Thyroid gland (tissue), 4 donors: Measurements from ENCODE around the gene SLC35E4. TPM values are rescaled to one million over a fixed set of nuclear protein-coding genes. Genes with fewer than 3 reads are reported as not detected.
A peak's percentile ranks its signal among the peaks of the same experiment; 100 is the strongest.
"Not testable (repeated sequence)": the region's sequence is repeated elsewhere in the genome, so short reads cannot be mapped to it uniquely, and the experiment has no call there.

ENCODE experiments used
- DNase-seq, 2 donors: peaks; one replicate each; pipeline ENCODE4 v3.0.0-alpha.2; 2019
- H3K27ac ChIP-seq, 3 donors: fragments of 200-600 bp; sonication (generic); 1 replicate in 2 of 3; 2 replicates in 1 of 3; pipeline ENCODE4 v1.5.1; 2016 to 2019; ENCODE audit warnings: mild to moderate bottlenecking in 1 of 3, moderate library complexity in 1 of 3
- H3K27me3 ChIP-seq: fragments of 200-600 bp; sonication (generic); one replicate; pipeline ENCODE4 v1.5.1; 2019
- H3K36me3 ChIP-seq, 2 donors: fragments of 200-600 bp; sonication (generic); one replicate each; pipeline ENCODE4 v1.5.1; 2016 to 2019
- H3K4me1 ChIP-seq, 2 donors: fragments of 200-600 bp; sonication (generic); one replicate each; pipeline ENCODE4 v1.5.1; 2017 to 2019
- H3K4me3 ChIP-seq, 3 donors: fragments of 200-600 bp; sonication (generic); replicated peaks in 1 of 3; 1 replicate in 2 of 3; 2 replicates in 1 of 3; pipeline ENCODE4 v1.5.1; 2016; ENCODE audit warnings: mild to moderate bottlenecking in 1 of 3
- H3K9me3 ChIP-seq: fragments of 200-600 bp; sonication (generic); one replicate; pipeline ENCODE4 v1.5.1; 2017
- POLR2A ChIP-seq, 2 donors: fragments of 450-650 bp; IDR thresholded peaks; one replicate each; pipeline ENCODE4 v1.6.1; 2017; ENCODE audit warnings: antibody characterized with exemption in 2 of 2, mild to moderate bottlenecking in 2 of 2, moderate library complexity in 1 of 2
- WGBS, 2 donors: methylation state at CpG; one replicate each; pipeline ENCODE4 v1.1.5; 2017; 5-methylcytosine and 5-hydroxymethylcytosine counted together
- intact Hi-C: fragments of 100-400 bp; cut with DNase I; formaldehyde crosslinking; loops from one replicate; pipeline ENCODE4 v1.15.1; 2023
- total RNA-seq, 4 donors: library from RNA; depleted of rRNA; stranded (reverse); fragments of >200 nt; gene quantifications; one replicate each; pipeline ENCODE4 v1.2.3, GENCODE V29; 2016
- TF ChIP-seq, protein P1 (sequence below), 6 experiments: fragments of 200-600 bp in 3 of 6; fragments of 450-650 bp in 3 of 6; sonication (generic) in 3 of 6; IDR thresholded peaks; one replicate each; pipeline ENCODE4 v1.5.1; 2016 to 2019; ENCODE audit warnings: antibody characterized with exemption in 6 of 6, mild to moderate bottlenecking in 2 of 6, inconsistent platforms in 1 of 6, moderate library complexity in 1 of 6

The SLC35E4 gene
- total RNA-seq, 4 donors from 2014 or later: 3.7 to 6.3 (median 5.0) TPM

DNA sequence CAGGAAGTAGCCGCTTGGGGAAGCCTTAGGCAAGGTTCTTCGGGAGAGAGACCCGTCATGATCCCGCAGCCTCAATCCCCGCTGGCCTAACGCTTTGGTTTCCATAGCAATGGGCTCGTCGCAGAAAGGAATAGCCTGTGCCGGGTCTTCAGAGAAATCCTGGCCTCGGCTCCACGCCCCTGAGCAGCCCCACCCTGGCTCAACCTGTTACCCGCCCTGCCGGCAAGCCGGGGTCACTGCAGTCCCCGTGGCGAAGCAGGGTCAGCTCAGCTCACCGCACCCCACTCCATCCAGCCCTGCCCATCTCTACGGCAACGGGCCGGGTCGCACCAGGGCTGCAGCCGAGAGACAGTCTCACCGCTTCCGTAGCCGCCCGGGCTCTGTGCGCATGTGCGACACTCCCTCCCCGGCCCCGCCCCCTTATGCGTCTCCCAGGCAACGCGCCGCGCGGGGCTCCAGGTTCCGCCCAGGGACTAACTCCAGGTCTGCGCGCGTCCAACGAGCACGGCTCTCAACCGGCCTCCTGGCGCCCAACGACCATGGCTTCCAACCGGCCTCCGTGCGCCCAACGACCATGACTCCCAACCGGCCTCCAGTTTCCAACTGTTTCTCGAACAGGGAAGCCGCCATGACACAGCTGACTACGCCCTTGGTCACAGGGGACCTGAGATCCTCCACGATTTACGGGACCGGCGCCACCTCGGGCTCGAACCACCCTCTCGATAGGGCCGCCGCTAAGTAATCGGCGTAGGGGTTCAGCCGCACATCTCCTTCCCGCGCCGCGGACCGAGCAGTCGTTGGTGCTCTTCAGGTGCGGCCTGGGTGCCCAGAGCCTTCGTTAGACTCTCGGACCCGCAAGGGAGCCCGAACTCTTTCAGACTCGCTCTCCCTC lies 32.2 kb downstream of the SLC35E4 start, which contains the start of gene DUSP18:
Gene DUSP18, minus strand, starts transcription at position 382 of the 892 bp plus-strand sequence. CDS start 3,872 bp downstream, outside the sequence.
- no peak within 1 kb of the TSS for H3K27ac ChIP-seq

DNA sequence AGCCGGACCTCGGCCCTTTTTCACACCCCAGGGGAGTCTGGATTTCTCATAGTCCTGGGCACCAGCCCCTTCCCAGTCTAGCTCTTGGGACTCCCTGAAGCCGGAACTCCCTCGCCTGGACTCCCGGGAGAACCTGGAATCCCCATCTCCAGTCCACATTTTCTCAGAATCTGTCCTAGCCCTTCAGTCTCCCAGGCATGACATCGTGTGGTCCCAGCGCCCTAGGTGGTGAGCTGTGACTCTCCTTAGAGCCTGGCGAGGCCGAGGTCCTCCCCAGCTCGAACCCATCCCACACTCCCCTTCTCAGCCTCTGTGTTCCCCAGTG lies 32.8 kb downstream of the SLC35E4 start:
- TF ChIP-seq POLR2A (IDR thresholded peaks at IDR 0.05): no peak
- WGBS, 2 donors: 22 to 23% methylated on average over 8 to 10 of the region's 10 CpGs
- DNase-seq: no peak
- H3K27ac ChIP-seq: no peak overlapping the region
- intact Hi-C loops: no loop called here
- H3K9me3 ChIP-seq: no peaks in the 10 kb centered on the region
- H3K36me3 ChIP-seq: peaks cover 0 to 2% of the 10 kb centered on the region in 2 donors
- H3K27me3 ChIP-seq: no peaks in the 10 kb centered on the region
- H3K4me1 ChIP-seq: peaks cover 5 to 12% of the 10 kb centered on the region in 2 donors
- peak overlapping the region; percentile 64 to 93 (median 69) for H3K4me3 ChIP-seq

More for the DNA sequence above, 32.2 kb downstream of the SLC35E4 start, which contains the start of gene DUSP18:
- H3K4me1 ChIP-seq: peaks cover 5 to 12% of the 10 kb centered on the region in 2 donors
- TF ChIP-seq, protein P1, sequence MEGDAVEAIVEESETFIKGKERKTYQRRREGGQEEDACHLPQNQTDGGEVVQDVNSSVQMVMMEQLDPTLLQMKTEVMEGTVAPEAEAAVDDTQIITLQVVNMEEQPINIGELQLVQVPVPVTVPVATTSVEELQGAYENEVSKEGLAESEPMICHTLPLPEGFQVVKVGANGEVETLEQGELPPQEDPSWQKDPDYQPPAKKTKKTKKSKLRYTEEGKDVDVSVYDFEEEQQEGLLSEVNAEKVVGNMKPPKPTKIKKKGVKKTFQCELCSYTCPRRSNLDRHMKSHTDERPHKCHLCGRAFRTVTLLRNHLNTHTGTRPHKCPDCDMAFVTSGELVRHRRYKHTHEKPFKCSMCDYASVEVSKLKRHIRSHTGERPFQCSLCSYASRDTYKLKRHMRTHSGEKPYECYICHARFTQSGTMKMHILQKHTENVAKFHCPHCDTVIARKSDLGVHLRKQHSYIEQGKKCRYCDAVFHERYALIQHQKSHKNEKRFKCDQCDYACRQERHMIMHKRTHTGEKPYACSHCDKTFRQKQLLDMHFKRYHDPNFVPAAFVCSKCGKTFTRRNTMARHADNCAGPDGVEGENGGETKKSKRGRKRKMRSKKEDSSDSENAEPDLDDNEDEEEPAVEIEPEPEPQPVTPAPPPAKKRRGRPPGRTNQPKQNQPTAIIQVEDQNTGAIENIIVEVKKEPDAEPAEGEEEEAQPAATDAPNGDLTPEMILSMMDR (IDR thresholded peaks at IDR 0.05): peak in 3 of 6 experiments; percentile 16 to 28 (median 25)
- peak in 1 of 2 donors; percentile 78 for TF ChIP-seq POLR2A (IDR thresholded peaks at IDR 0.05)
- 0 to 4% methylated on average over 22 to 37 of the region's 77 CpGs for WGBS, 2 donors
- H3K36me3 ChIP-seq: peaks cover 0 to 4% of the 10 kb centered on the region in 2 donors
- H3K9me3 ChIP-seq: no peaks in the 10 kb centered on the region
- DNase-seq: peak; percentile 92
- peak within 1 kb of the TSS; percentile 64 to 93 (median 69) for H3K4me3 ChIP-seq
- no peaks in the 10 kb centered on the region for H3K27me3 ChIP-seq
- intact Hi-C loops: no loop called here

DNA sequence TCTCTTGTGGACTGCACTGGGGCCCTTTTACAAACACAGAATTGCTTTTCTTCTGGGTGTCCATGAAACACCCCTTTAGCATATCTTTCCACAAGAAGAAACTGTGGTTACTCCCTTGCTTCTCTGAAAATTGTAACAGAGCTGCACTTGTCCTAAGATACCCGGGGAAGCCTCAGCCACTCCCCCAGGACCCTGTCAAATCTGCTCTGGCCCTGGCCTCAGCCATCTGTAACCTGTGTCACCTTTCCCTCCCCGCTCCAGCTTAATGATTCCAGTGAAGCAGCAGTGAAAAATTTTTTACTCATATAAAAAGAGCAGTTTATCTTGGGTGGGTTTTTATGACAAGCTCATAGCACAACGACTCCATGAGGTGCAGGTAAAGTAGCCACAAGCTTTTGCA lies 35.5 kb downstream of the SLC35E4 start:
- Histone ChIP-seq H3K9me3 (no peaks in the 10 kb centered on the region), H3K27me3 (no peaks in the 10 kb centered on the region), H3K36me3 (no peaks in the 10 kb centered on the region), H3K27ac (no peak overlapping the region), H3K4me3 (no peak overlapping the region), H3K4me1 (peaks cover 5 to 12% of the 10 kb centered on the region in 2 donors)
- no peak for TF ChIP-seq POLR2A (IDR thresholded peaks at IDR 0.05)
- WGBS, 2 donors: 65 to 82% methylated on average over 3 of the region's 3 CpGs
- DNase-seq: no peak
- intact Hi-C loops: no loop called here

DNA sequence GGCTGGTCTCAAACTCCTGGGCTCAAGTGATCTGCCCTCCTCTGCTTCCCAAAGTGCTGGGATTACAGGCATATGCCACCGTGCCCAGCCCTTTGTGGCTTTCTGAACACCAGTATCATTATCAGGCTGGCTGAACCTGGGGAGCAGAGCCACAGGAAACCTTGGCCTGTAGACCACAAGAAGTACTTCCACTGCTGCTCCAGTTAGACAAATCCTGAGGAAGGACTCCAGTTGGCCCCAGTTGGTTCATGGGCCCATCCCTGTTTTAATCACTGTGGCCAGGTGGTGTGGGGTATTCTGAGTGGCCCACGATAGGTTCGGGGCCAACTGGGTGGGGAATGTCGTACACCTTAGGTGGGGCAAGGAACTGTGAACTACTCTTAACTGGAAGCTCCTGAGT lies 37.6 kb downstream of the SLC35E4 start:
- Histone ChIP-seq H3K36me3 (no peaks in the 10 kb centered on the region), H3K27me3 (no peaks in the 10 kb centered on the region), H3K27ac (no peak overlapping the region), H3K4me1 (peaks cover 5 to 6% of the 10 kb centered on the region in 2 donors), H3K4me3 (no peak overlapping the region), H3K9me3 (no peaks in the 10 kb centered on the region)
- 94% methylated on average over 4 of the region's 4 CpGs for WGBS, 2 donors
- intact Hi-C loops: no loop called here
- no peak for TF ChIP-seq POLR2A (IDR thresholded peaks at IDR 0.05)
- TF ChIP-seq, protein P1 (IDR thresholded peaks at IDR 0.05): no peak
- no peak for DNase-seq

DNA sequence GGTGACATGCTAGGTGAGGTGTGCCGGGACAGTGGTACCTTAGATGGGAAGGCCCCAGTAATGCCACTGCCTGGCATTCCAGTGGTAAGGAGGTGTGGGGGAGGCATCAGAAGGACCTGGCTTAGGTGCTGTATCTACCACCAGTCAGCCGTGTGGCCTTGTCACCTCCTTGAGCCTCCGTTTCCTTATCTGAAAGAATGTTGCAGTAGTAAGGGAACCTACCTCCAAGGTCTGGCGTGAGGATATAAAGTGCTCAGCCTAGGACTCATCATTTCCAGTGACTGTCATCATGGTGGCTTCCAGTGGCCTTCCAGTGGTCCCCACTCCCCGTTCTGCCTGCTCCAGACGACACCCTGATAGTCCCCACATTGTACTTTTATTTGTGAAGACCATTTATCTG lies 38.9 kb downstream of the SLC35E4 start:
- no peaks in the 10 kb centered on the region for H3K4me1 ChIP-seq
- no peaks in the 10 kb centered on the region for H3K27me3 ChIP-seq
- no peaks in the 10 kb centered on the region for H3K36me3 ChIP-seq
- WGBS, 2 donors: 83 to 90% methylated on average over 6 of the region's 6 CpGs
- no peak for DNase-seq
- intact Hi-C loops: no loop called here
- TF ChIP-seq, protein P1 (IDR thresholded peaks at IDR 0.05): no peak
- no peak for TF ChIP-seq POLR2A (IDR thresholded peaks at IDR 0.05)
- H3K4me3 ChIP-seq: no peak overlapping the region
- no peak overlapping the region for H3K27ac ChIP-seq
- no peaks in the 10 kb centered on the region for H3K9me3 ChIP-seq

DNA sequence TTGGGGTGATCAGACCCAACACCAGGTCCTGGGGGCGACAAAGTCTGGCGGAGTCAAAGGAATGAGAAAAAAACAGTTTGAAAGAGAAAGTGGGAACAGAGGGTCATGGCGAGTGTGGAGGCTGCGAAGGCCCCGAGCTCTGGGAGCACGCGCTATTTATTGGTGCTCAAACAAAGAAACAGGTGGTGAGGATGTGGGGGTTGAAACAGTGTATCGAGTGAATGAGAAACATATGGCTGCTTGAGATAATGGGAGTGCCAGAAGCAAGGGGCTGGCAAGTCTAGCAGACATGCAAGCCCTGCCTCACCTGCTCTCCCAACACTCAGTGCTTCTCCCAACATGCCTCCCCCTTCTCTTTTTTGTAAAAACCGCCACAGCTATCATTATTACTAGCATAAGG lies 39.9 kb downstream of the SLC35E4 start:
- H3K27ac ChIP-seq: no peak overlapping the region
- WGBS, 2 donors: 88 to 94% methylated on average over 9 of the region's 9 CpGs
- TF ChIP-seq, protein P1 (IDR thresholded peaks at IDR 0.05): no peak
- TF ChIP-seq POLR2A (IDR thresholded peaks at IDR 0.05): no peak
- H3K4me3 ChIP-seq: no peak overlapping the region
- H3K9me3 ChIP-seq: no peaks in the 10 kb centered on the region
- H3K4me1 ChIP-seq: no peaks in the 10 kb centered on the region
- no peaks in the 10 kb centered on the region for H3K27me3 ChIP-seq
- intact Hi-C loops: no loop called here
- no peak for DNase-seq
- no peaks in the 10 kb centered on the region for H3K36me3 ChIP-seq

DNA sequence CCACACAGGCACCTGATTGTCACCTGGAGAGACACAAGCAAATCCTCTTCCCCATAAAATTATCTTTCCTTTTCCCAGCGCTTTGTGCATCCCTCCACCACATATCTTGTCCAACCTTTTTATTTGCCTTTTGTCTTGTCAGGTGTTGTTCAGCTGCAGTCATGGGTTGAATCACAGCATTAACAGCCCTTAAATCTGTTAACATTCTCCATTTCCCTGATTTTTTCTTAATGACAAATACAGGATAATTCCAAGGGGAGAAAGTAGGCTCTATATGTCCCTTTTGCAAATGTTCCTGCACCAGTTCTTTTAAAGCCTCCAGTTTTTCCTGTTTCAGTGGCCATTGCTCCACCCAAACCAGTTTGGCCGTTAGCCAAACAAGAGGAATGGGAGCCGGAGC lies 41.0 kb downstream of the SLC35E4 start:
- H3K4me3 ChIP-seq, H3K27ac ChIP-seq, H3K27me3 ChIP-seq, H3K4me1 ChIP-seq, H3K36me3 ChIP-seq, DNase-seq, intact Hi-C loops, H3K9me3 ChIP-seq: not testable (repeated sequence)
- 66% methylated on average over 3 of the region's 3 CpGs for WGBS, 2 donors

DNA sequence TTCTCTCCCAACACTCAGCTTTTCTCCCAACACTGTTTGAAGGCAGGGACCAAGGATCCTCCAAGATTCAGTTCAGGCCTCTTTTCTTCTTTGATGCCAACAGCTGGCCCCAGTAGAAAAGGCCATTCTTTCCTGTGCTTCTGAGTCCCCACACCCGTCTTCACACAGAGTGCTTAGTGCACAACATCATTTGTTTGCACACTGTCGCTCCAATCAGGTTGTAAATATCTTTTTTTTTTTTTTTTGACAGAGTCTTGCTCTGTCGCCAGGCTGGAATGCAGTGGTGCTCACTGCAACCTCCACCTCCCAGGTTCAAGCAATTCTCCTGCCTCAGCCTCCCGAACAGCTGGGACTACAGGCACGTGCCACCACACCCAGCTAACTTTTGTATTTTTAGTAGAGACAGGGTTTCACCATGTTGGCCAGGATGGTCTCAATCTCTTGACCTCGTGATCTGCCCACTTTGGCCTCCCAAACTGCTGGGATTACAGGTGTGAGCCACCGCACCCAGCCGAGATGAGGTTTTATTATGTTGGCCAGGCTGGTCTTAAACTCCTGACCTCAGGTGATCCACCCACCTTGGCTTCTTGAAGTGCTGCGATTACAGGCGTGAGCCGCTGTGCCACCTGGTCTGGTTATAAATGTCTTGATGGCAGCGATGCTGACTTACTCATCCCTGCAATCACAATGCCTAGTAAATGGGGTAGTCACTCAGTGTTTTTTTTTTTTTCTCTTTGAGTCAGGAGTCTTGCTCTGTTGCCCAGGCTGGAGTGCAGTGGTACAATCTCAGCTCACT lies 44.5 kb downstream of the SLC35E4 start:
- H3K36me3 ChIP-seq, H3K27ac ChIP-seq, H3K4me3 ChIP-seq, DNase-seq, intact Hi-C loops, H3K27me3 ChIP-seq, H3K9me3 ChIP-seq, H3K4me1 ChIP-seq: not testable (repeated sequence)
- 87 to 93% methylated on average over 12 of the region's 12 CpGs for WGBS, 2 donors
